H1 (cell line): ENCODE results near the gene VPS13D. TPM values are rescaled to one million over a fixed set of nuclear protein-coding genes. Genes with fewer than 3 reads are reported as not detected.

Experiments
- CTCF ChIA-PET: fragments of 300-600 bp; sonication (Branson Sonifier 250); formaldehyde crosslinking; loops from one replicate; lab custom pipeline; 2021; ENCODE audit not compliant: partially characterized antibody; lab: Charles Lee
- POLR2A ChIA-PET: fragments of 300-600 bp; sonication (Branson Sonifier 250); formaldehyde crosslinking; loops from one replicate; lab custom pipeline; 2021; ENCODE audit warnings: inconsistent platforms; ENCODE audit not compliant: partially characterized antibody; lab: Charles Lee
- DNase-seq, 2 experiments: peaks; one replicate each; pipeline versions ENCODE4 v3.0.0 to v3.0.0-alpha.2; 2010 to 2022; ENCODE audit warnings: low spot score in 2 of 2, low read depth in 1 of 2, mixed read lengths in 1 of 2
- FAIRE-seq: peaks from 2 replicates; lab custom pipeline; 2011; peaks lifted over from hg19 to GRCh38; lab: Jason Lieb, UNC
- H2AFZ ChIP-seq: 2 replicates; pipeline ENCODE4 v1.8.1; 2012; ENCODE audit warnings: low read length, inconsistent platforms
- H2AK5ac ChIP-seq: 2 replicates; pipeline ENCODE4 v1.6.1; 2013; ENCODE audit warnings: low read depth, low read length
- H2BK120ac ChIP-seq: replicated peaks from 2 replicates; pipeline ENCODE3; 2013; ENCODE audit warnings: low read depth, low read length, inconsistent platforms
- H2BK12ac ChIP-seq: 2 replicates; pipeline ENCODE4 v1.6.1; 2013; ENCODE audit warnings: low read depth, low read length
- H2BK15ac ChIP-seq: 2 replicates; pipeline ENCODE4 v1.6.1; 2013; ENCODE audit warnings: low read length
- H2BK20ac ChIP-seq: 2 replicates; pipeline ENCODE4 v1.6.1; 2013; ENCODE audit warnings: low read length
- H2BK5ac ChIP-seq: 2 replicates; pipeline ENCODE4 v1.6.1; 2013; ENCODE audit warnings: low read depth, low read length
- H3K14ac ChIP-seq: 2 replicates; pipeline ENCODE4 v1.6.1; 2013; ENCODE audit warnings: inconsistent platforms; ENCODE audit not compliant: insufficient read length
- H3K18ac ChIP-seq: 2 replicates; pipeline ENCODE4 v1.6.1; 2013; ENCODE audit warnings: low read length; ENCODE audit errors: extremely low read depth
- H3K23ac ChIP-seq: 2 replicates; pipeline ENCODE4 v1.6.1; 2013; ENCODE audit warnings: inconsistent platforms; ENCODE audit not compliant: insufficient read length
- H3K23me2 ChIP-seq: 2 replicates; pipeline ENCODE4 v1.6.1; 2013; ENCODE audit warnings: low read depth, low read length
- H3K27ac ChIP-seq: 2 replicates; pipeline ENCODE4 v1.6.1; 2011; ENCODE audit warnings: low read depth, low read length, inconsistent platforms
- H3K27me3 ChIP-seq, 4 experiments: replicated peaks in 1 of 4; 1 replicate in 1 of 4; 2 replicates in 3 of 4; pipeline versions ENCODE4 v1.6.1 to v1.8.1; 2011 to 2013; ENCODE audit warnings: low read length in 3 of 4, mild to moderate bottlenecking in 3 of 4, inconsistent platforms in 2 of 4, mixed read lengths in 2 of 4, moderate library complexity in 1 of 4; ENCODE audit not compliant: control insufficient read depth in 3 of 4, insufficient read depth in 3 of 4; ENCODE audit errors: extremely low read depth in 1 of 4
- H3K36me3 ChIP-seq, 4 experiments: 2 replicates each; pipeline versions ENCODE4 v1.6.1 to v1.8.1; 2011 to 2013; ENCODE audit warnings: mild to moderate bottlenecking in 4 of 4, low read length in 3 of 4, moderate library complexity in 2 of 4, control low read depth in 1 of 4, inconsistent platforms in 1 of 4; ENCODE audit not compliant: insufficient read depth in 4 of 4, control insufficient read depth in 2 of 4
- H3K4ac ChIP-seq: replicated peaks from 2 replicates; pipeline ENCODE3; 2013; ENCODE audit warnings: low read length, low read depth, mixed read lengths, inconsistent platforms; ENCODE audit not compliant: insufficient read length
- H3K4me1 ChIP-seq, 4 experiments: replicated peaks in 1 of 4; 1 replicate in 1 of 4; 2 replicates in 3 of 4; pipeline versions ENCODE4 v1.6.1 to v1.8.1; 2011 to 2013; ENCODE audit warnings: low read length in 3 of 4, inconsistent platforms in 2 of 4, mixed read lengths in 1 of 4; ENCODE audit not compliant: insufficient read depth in 4 of 4, control insufficient read depth in 3 of 4
- H3K4me2 ChIP-seq, 2 experiments: 2 replicates each; pipeline versions ENCODE4 v1.6.1 to v1.8.1; 2011 to 2013; ENCODE audit warnings: low read depth in 2 of 2, low read length in 2 of 2, control low read depth in 1 of 2, inconsistent platforms in 1 of 2, mild to moderate bottlenecking in 1 of 2; ENCODE audit not compliant: insufficient read depth in 1 of 2
- H3K4me3 ChIP-seq, 4 experiments: fragments of 200-600, 300-600 bp in 1 of 4; sonication (generic), shearing (Covaris generic), sonication (Bioruptor Twin) in 1 of 4; 2 replicates each; pipeline versions ENCODE4 v1.5.1 to v1.8.1; 2011 to 2016; ENCODE audit warnings: low read length in 4 of 4, low read depth in 3 of 4, control low read depth in 2 of 4, inconsistent platforms in 2 of 4, mild to moderate bottlenecking in 2 of 4, mixed read lengths in 1 of 4, moderate library complexity in 1 of 4; ENCODE audit not compliant: insufficient read depth in 2 of 4; ENCODE audit errors: extremely low read depth in 1 of 4
- H3K56ac ChIP-seq: replicated peaks from 2 replicates; pipeline ENCODE3; 2013; ENCODE audit warnings: low read depth, mild to moderate bottlenecking, mixed read lengths, low read length, inconsistent platforms; ENCODE audit not compliant: insufficient read length
- H3K79me1 ChIP-seq: 2 replicates; pipeline ENCODE4 v1.6.1; 2013; ENCODE audit warnings: low read depth, low read length, control low read depth
- H3K79me2 ChIP-seq, 2 experiments: 2 replicates each; pipeline versions ENCODE4 v1.6.1 to v1.8.1; 2012 to 2013; ENCODE audit warnings: low read length in 2 of 2, mild to moderate bottlenecking in 2 of 2, inconsistent platforms in 1 of 2; ENCODE audit not compliant: insufficient read depth in 2 of 2, control insufficient read depth in 1 of 2
- H3K9ac ChIP-seq, 4 experiments: replicated peaks in 1 of 4; 1 replicate in 1 of 4; 2 replicates in 3 of 4; pipeline versions ENCODE4 v1.6.1 to v1.8.1; 2011 to 2013; ENCODE audit warnings: low read depth in 3 of 4, low read length in 3 of 4, control low read depth in 2 of 4, mild to moderate bottlenecking in 2 of 4, moderate library complexity in 2 of 4, inconsistent platforms in 1 of 4; ENCODE audit errors: extremely low read depth in 1 of 4
- H3K9me3 ChIP-seq, 2 experiments: 2 replicates each; pipeline versions ENCODE4 v1.6.1 to v1.8.1; 2012 to 2013; ENCODE audit warnings: mild to moderate bottlenecking in 2 of 2, moderate library complexity in 2 of 2, control low read depth in 1 of 2, inconsistent platforms in 1 of 2, low read depth in 1 of 2, low read length in 1 of 2, mixed read lengths in 1 of 2; ENCODE audit not compliant: insufficient read depth in 2 of 2
- H4K20me1 ChIP-seq, 2 experiments: replicated peaks in 1 of 2; 2 replicates each; pipeline versions ENCODE3 to v1.8.1; 2011 to 2013; ENCODE audit warnings: inconsistent platforms in 2 of 2, low read length in 2 of 2, mild to moderate bottlenecking in 1 of 2; ENCODE audit not compliant: insufficient read depth in 2 of 2, control insufficient read depth in 1 of 2
- H4K5ac ChIP-seq: 2 replicates; pipeline ENCODE4 v1.6.1; 2013; ENCODE audit warnings: low read length, low read depth, mixed read lengths, inconsistent platforms; ENCODE audit not compliant: insufficient read length
- H4K8ac ChIP-seq: 2 replicates; pipeline ENCODE4 v1.8.0; 2013; ENCODE audit warnings: mild to moderate bottlenecking, moderate library complexity, low read length, inconsistent platforms; ENCODE audit not compliant: insufficient read depth; ENCODE audit errors: extremely low read depth
- H4K91ac ChIP-seq: replicated peaks from 2 replicates; pipeline ENCODE3; 2013; ENCODE audit warnings: low read length, mixed read lengths, inconsistent platforms; ENCODE audit not compliant: insufficient read length
- BCL11A ChIP-seq, 2 experiments: IDR thresholded peaks; one replicate each; pipeline ENCODE4 v1.6.1; 2011; ENCODE audit warnings: low read depth in 2 of 2, low read length in 2 of 2, mild to moderate bottlenecking in 2 of 2
- CREB1 ChIP-seq: IDR thresholded peaks from 2 replicates; pipeline ENCODE4 v1.6.1; 2012; ENCODE audit warnings: inconsistent platforms
- RAD21 ChIP-seq, 2 experiments: IDR thresholded peaks in 1 of 2; conservative IDR thresholded peaks in 1 of 2; 2 replicates each; pipeline ENCODE4 v1.6.1; 2011; ENCODE audit warnings: low read depth in 2 of 2, low read length in 2 of 2, improper control_type of control experiment in 1 of 2, inconsistent platforms in 1 of 2, mild to moderate bottlenecking in 1 of 2, moderate library complexity in 1 of 2
- SAP30 ChIP-seq: fragments of 300-600 bp; sonication (generic); IDR thresholded peaks from 2 replicates; pipeline ENCODE4 v1.7.1; 2012; ENCODE audit warnings: low read length, moderate library complexity, mild to moderate bottlenecking, inconsistent platforms; ENCODE audit not compliant: insufficient read depth, insufficient replicate concordance
- SIRT6 ChIP-seq: IDR thresholded peaks from one replicate; pipeline ENCODE4 v1.7.1; 2012; ENCODE audit warnings: low read length, inconsistent platforms
- TEAD4 ChIP-seq: IDR thresholded peaks from 2 replicates; pipeline ENCODE4 v1.6.1; 2012; ENCODE audit warnings: low read depth, low read length, inconsistent platforms, mixed read lengths
- USF2 ChIP-seq: IDR thresholded peaks from 2 replicates; pipeline ENCODE4 v1.6.1; 2011; ENCODE audit warnings: low read length, improper control_type of control experiment
- WGBS, 2 experiments: shearing (Covaris generic) in 1 of 2; methylation state at CpG; one replicate each; pipeline versions ENCODE4 v1.1.6 to v1.1.7; 2013 to 2015; ENCODE audit warnings: low lambda C conversion rate in 2 of 2, mixed read lengths in 2 of 2, inconsistent platforms in 1 of 2, low coverage in 1 of 2, missing lambda C conversion rate in 1 of 2; ENCODE audit not compliant: insufficient replicate concordance in 2 of 2, insufficient coverage in 1 of 2, insufficient read length in 1 of 2; ENCODE audit errors: extremely low coverage in 1 of 2, missing lambda C conversion rate in 1 of 2; 5-methylcytosine and 5-hydroxymethylcytosine counted together
- polyA plus RNA-seq, 7 experiments: library from polyadenylated mRNA; depleted of rRNA in 3 of 7; stranded (reverse) in 5 of 7; unstranded in 2 of 7; fragments of >200 nt in 5 of 7; fragments of 200-250 nt in 2 of 7; gene quantifications; 1 replicate in 5 of 7; 2 replicates in 1 of 7; 4 replicates in 1 of 7; pipeline versions ENCODE4 v1.2.1 to v1.2.3, GENCODE V29; 2011 to 2013; ENCODE audit warnings: missing spikeins in 2 of 7, mixed read lengths in 2 of 7
- total RNA-seq: library from RNA; stranded (reverse); fragmentation: NEBNext Ultra II Directional; extraction: Animal tissue kit (Norgen Biotek cat#: 25700); gene quantifications from 2 replicates; pipeline ENCODE4 v1.2.1, GENCODE V29; 2021

The VPS13D gene
- total and polyA plus RNA-seq, 2 of the 8 experiments (the other 6 are each of a cell fraction or from before 2014, with no cell fraction given) = 10.9 to 31.2 TPM

- Histone ChIP-seq H2BK5ac (no peak overlapping the region), H4K91ac (no peak overlapping the region), H2BK15ac (no peak overlapping the region), H3K9ac (no peak overlapping the region), H3K23ac (no peak overlapping the region), H3K14ac (no peak overlapping the region), H3K56ac (no peak overlapping the region), H3K4me3 (no peak overlapping the region), H3K27ac (no peak overlapping the region), H3K18ac (no peak overlapping the region), H2AK5ac (no peak overlapping the region), H3K36me3 (peaks cover 7 to 33% (median 13%) of the 10 kb centered on the region in 4 experiments; a peak in 7 of 8 replicates), H3K79me2 (no peaks in the 10 kb centered on the region), H3K9me3 (no peaks in the 10 kb centered on the region), H2BK120ac (no peak overlapping the region), H4K20me1 (no peaks in the 10 kb centered on the region), H2AFZ (no peak overlapping the region), H2BK20ac (no peak overlapping the region), H3K4me1 (no peaks in the 10 kb centered on the region), H3K27me3 (no peaks in the 10 kb centered on the region), H3K79me1 (no peaks in the 10 kb centered on the region), H4K8ac (no peak overlapping the region), H2BK12ac (no peak overlapping the region), H4K5ac (no peak overlapping the region), H3K4me2 (no peak overlapping the region), H3K4ac (no peak overlapping the region), H3K23me2 (no peaks in the 10 kb centered on the region)
- FAIRE-seq (no peak), DNase-seq (no peak)
- POLR2A ChIA-PET = no interaction called here
- 97% methylated on average over 2 of the region's 2 CpGs; no CpG with 5 or more reads in 1 of the 2 experiments for WGBS, 2 experiments
- TF ChIP-seq USF2 (no peak), CREB1 (no peak), SIRT6 (no peak), BCL11A (IDR thresholded peaks at IDR 0.05; ENCODE audit: low read depth in 2 of 2, low read length in 2 of 2) (no peak), SAP30 (no peak), TEAD4 (no peak), RAD21 (IDR thresholded peaks at IDR 0.05 in 1 of 2, conservative IDR thresholded peaks at IDR 0.05 in 1 of 2; ENCODE audit: low read depth in 2 of 2, low read length in 2 of 2) (no peak)
- CTCF ChIA-PET = interaction anchor here (0.6 to 1.6 kb wide), 5 partner anchors 12 to 131 kb away, joined by 3 to 5 read pairs (median 4); no protein-coding TSS in a partner anchor
Measured at GRCh38 chr1:12255913-12256312, 26.1 kb downstream of the VPS13D start.
